NCI-H187 treated with DMSO at 0.1 percent for 48 hours (cell line): ENCODE results near the gene NUP133.
"Not testable (repeated sequence)": the region's sequence is repeated elsewhere in the genome, so short reads cannot be mapped to it uniquely, and the experiment has no call there.

Experiments
- DNase-seq: peaks from one replicate; lab custom pipeline; 2025; lab: John Stamatoyannopoulos, UW

Gene NUP133

DNA sequence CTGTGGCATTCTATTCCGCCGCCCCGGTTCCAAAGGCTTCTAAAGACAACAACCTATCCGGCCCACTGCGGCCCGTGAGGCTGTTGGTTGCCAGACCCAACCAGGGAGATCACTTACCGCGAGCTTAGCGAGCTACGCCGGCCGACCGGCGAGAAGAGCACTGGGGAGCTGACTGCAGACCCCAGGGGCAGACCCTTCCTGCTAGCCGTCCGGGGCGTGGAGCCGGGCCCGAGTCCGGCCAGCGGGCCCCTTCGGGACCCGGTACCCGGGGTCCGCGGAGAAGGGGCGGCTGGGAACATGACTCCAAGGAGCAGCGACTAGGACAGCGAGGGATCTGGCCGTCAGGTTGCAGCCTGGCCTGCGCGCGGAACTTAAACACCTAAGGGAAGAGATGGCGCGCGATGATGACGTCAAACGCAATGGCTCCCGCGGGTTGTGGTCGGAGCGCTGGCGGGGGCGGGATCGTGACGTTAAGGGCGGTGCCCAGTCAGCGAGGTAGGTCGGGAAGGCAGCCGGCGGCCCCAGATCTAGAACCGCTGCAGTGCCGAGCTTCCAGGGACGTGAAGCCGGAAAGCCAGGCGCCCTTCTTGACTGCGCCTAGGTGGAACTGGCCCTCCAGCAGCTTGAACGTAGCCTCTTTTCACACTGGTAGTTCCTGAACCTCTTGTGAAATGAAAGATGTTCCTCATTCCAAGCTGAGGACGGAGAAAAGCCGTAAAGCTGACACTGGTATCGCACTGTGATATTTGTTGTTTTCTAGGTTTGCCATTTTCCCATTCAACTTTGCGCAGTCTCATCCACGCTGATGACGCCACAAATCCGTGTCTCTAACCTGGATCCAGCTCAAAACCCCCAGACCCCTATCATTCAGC is at the start of gene NUP133:
Gene NUP133, minus strand, starts transcription at position 391 of the 872 bp plus-strand sequence. Its CDS starts 92 bp downstream, at position 299.
- DNase-seq, result peak; percentile 70

DNA sequence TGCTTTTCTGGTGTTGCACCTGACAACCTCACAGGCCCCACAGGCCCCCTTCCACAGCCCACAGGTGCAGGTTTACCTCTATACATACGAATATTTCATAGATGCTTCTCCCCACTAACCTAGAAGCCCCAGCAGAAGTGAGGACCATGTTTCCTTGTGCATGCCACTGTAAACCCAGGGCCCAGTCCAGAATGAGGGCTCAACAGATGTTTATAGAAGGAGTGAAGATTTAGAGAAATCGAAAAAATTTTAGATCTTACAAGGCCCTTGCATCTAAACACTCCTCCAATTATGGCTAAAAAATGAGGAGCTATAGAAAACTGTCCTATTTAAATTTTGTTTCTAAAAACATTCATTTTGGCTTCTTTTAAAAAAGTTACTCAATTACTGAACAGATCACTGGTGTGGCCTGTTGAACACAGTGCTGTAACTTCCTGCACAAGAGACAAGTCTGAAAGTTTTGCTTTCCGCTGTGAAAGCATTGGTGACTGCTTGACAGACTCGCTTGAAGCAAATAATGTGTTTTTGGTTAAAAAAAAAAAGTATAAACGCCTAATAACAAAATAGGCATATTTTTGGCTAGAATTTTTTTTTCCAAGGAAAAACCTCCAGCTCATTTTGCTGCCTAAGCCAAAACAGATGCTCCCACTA is 49.2 kb upstream of the NUP133 start:
- DNase-seq, result no peak

DNA sequence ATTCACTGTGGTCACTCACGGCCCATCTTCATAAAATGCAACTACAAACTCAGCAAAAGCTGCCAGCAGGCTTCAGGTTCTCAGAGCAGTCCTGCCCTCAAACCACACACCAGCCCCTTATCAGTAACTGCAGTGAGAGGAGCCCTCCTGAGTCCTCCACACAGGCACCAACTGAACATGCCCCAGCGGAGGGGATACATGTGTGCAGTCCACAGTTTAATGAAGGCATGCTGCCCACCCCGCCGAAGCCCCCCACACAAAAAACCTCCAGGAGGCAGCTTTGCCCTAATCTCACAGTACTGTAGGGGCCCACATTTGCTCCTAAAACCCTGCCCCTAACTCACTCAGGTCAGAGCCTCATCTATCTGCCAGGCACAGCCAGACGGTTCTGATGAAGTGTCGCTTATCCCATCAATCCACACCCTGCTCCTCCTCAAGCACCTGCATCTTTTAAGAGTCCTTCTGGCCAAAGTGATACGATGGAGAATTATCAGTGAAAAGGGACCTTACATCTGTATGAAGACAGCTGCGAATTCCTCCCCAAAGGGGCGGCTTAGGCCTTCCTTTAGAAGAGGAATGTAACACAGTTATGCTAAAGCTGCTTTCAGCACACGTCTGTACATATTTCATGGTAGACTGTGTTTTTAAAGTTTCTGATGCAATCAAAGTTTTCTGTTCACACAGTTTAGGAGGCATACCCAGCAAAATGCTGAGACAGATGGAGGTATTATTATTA is 46.9 kb upstream of the NUP133 start:
- no peak for DNase-seq

DNA sequence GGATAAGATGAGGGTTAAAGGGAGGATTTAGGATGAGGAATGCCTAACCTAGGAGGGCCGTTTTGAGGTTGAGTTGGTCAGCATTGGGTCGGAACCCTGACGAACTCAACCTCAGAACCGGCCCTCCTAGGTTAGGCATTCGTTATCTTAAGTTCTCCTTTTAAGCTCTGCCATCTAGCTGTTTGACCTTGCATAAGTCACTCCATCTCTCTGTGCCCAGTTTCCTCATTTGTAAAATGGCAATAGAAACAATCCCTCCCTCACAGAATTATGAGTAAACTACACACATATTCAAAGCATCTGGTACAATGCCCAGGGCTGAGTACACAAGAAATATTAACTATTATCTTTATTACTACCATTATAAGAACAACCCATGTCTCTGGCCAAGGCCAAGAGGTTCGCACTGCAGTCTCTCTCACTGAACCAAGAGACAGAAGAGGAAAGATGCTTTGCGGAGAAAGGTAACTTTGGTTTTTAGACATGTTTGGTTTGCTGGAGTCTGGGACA is 45.5 kb upstream of the NUP133 start:
- no peak for DNase-seq

DNA sequence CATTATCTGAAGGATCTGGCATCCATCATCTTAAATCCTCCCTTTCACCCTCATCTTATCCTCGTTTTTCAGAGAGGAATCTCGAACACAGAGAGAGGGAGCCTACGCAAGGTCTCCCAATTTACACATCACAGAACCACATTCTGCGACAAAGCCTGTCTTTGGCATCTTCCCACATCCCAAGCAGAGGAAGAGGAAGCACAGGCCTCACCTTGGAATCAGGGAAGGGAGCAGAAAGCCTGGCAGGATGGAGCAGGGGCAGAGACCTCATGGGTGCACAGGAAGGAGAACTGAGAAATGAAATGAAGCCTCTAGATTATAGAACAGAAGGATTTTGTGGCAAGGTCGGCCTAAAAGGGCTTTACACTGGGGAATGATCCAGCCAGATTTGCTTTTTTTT is 44.6 kb upstream of the NUP133 start:
- DNase-seq, result no peak

DNA sequence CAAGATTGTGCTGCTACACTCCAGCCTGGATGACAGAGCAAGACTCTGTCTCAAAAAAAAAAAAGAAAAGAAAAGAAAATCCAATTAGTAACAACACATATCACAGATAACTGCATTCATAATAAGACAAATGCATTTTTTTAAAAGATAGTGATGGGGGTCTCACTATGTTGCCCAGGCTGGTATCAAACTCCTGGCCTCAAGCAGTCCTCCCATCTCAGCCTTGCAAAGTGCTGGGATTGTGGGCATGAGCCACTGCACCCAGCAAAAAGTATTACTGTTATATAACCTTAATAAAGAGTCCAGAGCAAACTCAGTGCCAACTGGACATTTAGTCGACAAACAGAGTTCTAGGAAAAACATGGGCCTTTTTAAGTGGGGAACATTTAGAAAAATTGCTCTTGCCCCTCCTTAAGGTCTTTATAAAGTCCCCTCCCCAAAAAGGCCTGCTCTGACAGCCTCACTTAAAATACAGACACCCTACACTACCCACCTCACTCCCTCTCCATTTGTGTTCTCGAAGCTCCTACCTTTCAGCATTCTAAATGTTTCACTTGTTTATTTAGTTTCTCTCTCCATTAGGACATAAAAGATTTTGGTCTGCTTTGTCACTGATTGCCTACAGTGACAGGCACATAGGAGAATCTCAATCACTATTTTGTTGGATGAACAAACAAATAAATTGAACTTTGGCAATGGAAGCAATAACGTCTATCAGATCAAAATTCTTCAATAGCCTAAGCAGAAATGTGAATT is 42.8 kb upstream of the NUP133 start:
- DNase-seq, result no peak

DNA sequence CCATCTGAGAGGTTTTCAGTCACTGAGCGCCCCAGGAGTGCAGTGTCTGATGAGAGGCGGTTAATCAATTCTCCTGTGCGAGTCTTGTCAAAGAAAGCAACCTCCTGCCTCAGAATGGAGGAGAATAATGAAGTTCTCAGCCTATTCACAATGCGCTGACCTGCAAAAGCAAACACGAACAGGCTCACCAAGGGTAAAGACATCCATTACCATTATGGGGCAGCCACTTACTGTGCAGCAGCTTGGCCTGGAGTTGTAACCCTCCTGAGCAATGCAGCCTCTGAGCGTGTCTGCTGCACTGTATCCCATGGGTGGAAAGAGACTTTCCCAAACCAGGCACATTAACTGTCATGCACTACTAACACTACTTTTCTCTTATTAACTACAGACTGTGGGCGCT is 39.4 kb upstream of the NUP133 start:
- DNase-seq, result no peak

DNA sequence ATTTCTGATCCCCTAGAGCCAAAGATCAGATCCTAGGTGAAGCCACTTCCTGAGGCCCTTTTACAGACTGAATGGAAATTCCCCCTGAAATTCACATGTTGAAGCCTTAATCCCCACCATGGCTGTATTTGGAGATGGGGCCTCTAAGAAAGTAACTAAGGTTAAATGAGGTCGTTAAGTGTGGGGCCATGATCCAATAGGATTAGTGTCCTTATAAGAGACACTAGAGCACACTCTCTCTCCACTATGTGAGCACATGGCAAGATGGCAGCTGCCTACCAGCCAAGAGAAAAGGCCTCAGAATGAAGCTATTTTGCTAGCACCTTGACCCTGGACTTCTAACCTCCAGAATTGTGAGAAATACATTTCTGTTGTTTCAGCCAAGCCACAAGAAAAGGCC is 36.4 kb upstream of the NUP133 start:
- no peak for DNase-seq

DNA sequence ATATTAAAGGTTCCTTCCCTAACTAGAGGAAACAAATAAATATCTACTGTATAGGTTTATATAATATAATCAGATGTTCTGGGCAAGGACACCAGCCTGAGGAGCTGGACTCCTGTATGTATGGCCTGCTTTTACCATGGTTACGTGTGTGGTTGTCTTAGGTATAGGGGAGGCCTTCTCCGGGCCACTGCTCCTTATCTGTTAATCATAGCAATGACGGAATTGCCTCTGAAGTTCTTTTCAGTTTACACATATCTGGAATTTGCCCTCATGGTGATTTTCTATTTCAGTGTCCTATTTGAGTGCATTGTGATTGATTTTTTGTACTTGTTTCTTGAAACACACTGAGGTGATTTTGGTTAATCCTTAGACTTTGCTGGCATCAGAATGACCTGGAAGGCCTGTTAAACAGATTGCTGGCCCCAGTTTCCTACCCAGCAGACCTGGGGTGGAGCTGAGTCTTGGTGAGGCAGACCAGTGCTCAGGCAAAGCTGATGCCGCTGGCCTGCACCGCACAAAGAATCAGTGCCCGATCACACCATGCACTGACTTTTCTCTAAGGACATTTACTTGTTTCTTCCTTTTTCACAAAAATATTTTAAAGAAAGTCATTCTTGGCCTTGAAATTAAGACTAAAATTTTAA is 31.8 kb upstream of the NUP133 start:
- no peak for DNase-seq

DNA sequence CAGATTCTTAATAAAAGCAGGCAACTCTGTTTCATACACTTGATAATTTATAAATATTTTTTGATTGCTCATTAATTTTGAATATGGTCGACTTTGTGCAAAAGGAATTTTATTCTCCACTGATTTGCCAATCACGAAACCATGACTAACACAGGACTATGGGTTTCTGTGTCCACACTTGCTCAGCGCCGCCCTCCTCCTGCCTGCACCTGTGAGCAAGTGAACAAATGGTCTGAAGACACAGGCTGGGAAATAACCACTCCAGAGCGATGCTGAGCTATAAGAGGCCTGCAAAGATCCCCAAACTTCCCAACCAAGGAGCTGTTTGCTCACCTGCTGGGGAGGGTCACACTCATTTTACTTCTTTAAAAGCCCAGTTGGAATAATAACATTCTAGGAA is 30.8 kb upstream of the NUP133 start:
- no peak for DNase-seq

DNA sequence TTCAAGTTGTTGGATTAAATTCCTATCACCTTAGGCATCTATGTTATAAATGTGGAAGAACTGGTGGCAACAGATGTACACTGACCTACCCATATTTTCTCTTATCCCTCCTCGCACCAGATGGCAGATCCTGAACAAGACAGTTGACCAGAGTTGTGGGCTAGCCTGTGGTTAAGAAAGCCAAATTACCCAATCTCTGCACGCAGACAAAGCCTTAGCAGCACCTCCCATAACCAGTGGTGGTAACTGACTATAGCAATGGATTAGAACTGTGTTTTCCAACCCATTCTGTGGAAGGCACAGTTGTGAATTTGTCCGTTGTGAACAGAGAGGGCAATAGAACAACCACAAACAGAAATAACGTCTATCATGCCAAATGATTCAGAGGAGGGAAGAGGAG is 29.8 kb upstream of the NUP133 start:
- no peak for DNase-seq

DNA sequence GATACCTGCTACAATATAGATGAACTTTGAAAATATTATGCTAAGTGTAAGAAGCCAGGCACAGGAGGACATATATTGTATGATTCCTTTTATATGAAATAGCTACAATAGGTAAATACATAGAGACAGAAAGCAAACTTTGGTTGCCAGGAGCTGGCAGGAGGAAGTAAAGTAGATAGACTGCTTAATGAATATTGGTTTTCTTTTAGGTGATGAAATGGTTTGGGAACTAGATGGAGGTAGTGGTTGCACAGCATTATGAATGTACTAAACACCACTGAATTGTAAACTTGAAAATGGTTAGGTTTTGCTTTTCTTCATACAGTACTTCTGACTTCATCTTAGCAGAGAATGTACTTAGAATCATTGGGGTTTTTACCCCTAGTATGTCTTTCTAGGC is 28.8 kb upstream of the NUP133 start:
- DNase-seq, result no peak

DNA sequence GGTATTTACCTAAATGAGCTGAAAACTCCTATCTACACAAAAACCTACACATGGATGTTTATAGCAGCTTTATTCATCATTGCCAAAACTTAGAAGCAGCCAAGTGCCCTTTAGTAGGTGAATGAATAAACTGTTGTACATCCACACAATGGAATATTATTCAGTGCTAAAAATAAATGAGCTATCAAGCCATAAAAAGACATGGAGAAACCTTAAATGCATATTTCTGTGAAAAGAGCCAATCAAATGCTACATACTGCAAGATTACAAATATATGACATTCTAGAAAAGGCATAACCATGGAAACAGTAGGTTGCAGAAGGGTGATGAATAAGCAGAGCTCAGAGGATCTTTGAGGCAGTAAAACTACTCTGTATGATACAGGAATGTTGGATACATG is 27.1 kb upstream of the NUP133 start:
- no peak for DNase-seq

DNA sequence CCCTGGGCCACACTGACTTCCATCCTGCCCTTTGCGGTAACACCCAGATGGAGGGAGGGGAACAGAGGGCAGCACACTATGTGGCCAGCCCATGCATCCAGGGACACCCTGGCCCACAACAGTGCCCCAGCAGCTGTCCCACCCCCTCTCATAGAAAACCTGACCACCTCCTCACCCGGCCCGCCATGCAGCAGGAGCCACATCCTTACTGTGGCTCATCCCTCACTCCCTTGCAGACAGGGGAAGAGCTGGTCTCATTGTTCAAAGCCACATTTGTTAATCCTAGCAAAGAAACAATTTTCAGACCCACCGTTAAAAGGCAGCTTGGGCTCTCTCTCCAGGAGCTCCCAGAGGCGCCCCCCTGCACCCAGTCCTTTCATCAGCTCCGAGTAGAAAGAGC is 23.2 kb upstream of the NUP133 start:
- no peak for DNase-seq

DNA sequence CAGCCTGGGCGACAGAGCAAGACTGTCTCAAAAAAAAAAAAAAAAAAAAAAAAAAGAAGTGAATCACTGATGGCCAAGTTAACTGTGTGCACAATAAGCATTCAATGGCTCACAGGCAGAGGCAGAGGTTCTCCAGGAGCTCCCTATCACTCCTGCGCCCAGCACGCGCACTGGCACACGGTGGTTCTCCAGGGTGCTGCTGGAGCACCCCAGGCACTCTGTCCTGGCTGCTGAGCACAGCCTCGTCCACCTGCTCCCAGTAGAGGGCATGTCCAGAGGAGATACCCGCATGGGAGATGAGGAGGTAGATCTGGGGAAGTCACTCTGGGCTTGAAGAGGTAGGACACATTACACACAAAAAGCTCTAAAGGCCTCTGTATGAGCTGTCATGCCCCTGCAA is 21.5 kb upstream of the NUP133 start:
- no peak for DNase-seq

DNA sequence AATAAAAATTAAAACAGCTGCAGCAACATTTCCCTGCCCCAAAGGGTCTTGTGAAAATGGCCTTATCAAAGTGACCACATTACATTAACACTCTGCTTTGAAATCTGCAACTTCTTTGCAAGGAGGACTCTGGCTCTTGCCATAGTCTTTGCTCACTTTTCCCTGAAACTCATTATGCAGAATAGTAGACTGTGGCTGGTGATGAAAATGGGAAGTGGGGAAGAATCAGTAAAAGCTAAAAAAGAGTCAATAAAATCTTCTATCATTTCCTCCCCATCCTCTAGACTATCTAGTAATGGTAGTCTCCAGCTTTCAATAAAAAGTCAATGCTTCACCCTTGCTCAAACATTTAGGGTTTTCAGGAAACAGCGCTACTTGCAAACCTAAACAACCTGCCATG is 18.6 kb upstream of the NUP133 start:
- DNase-seq, result no peak

DNA sequence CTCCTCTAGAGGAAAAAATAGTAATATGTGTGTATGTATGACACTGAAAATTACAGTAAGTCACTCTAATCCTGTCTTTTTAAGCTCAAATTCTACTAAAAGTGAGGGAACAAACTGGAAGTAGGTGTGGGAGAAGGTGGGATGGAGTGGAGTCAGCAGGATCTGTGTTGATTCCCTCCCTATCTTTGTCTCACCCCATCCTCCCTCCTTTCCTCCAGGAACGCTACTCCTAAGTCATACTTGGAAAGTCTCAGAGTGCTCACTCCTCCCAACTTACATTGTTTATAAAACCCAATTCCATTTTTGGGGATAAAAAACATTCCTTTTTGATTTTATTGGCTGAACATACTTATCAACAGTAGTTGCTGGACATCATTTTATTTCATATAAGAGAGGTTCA is 14.9 kb upstream of the NUP133 start:
- no peak for DNase-seq

DNA sequence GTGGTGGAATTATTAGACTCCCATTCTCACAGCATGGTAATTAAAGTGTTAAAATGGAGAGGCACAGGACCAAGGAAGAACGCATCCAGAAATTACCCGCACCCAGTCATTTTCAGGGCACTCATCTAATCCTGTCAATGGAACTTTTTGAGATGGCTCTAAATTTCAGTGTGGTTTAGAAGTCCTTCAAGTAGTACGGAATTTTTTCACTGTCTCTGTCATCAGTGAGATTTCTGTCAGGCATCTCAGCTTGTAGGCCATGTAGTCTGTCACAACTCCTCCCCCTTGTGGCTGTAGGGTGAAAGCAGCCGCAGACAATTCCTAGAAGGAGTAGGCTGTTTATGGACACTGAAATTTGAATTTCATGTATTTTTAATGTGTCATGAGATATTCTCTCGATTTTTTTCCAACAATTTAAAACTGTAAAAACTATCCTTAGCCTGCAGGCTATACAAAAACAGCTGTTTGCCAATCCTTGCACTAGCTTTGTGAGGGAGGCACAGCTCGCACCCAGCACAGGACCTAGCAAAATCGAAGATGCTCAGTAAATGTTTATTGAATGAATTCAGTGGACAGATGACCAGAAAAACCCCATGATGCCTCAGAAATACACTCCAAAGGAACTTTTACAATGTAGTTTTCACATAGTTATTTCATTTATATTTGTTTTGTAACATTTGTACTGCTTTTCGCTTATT is 6.6 kb upstream of the NUP133 start:
- no peak for DNase-seq

DNA sequence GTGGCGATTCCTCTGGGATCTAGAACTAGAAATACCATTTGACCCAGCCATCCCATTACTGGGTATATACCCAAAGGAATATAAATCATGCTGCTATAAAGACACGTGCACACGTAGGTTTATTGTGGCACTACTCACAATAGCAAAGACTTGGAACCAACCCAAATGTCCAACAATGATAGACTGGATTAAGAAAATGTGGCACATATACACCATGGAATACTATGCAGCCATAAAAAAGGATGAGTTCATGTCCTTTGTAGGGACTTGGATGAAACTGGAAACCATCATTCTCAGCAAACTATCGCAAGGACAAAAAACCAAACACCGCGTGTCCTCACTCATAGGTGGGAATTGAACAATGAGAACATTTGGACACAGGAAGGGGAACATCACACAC is 3.5 kb upstream of the NUP133 start:
- not testable (repeated sequence) for DNase-seq

DNA sequence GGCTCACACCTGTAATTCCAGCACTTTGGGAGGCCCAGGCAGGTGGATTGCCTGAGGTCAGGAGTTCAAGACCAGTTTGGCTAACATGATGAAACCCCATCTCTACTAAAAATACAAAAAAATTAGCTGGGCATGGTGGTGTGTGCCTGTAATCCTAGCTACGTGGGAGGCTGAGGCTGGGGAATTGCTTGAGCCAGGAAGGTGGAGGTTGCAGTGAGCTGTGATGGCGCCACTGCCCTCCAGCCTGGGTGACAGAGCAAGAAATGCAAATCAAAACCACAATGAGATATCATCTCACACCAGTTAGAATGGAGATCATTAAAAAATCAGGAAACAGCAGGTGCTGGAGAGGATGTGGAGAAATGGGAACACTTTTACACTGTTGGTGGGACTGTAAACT is 3.1 kb upstream of the NUP133 start:
- DNase-seq, result not testable (repeated sequence)

DNA sequence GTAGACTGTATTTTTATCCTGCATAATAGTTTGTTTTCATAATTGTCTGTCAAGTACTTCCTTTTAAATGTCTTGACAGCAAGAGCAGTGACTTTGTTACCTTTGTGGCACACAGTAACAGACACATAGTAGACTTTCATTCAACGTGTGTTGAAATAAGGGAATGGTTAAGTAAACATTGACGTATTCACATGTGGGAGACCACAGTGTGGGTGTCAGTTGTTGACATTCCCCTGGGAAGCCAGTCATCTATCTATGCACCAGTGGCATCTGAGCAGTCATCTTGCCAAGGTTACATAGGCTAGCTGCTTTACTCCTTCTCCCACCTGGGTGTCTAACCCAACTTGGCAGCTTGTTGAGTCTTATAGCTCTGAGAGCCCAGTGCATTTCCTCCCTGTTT is 1.4 kb upstream of the NUP133 start:
- no peak for DNase-seq
